Trophoblast cell (in vitro differentiated cells and primary cell): Measurements from ENCODE around the gene ZNF148.
A peak's percentile ranks its signal among the peaks of the same experiment; 100 is the strongest.
"Not testable (repeated sequence)": the region's sequence is repeated elsewhere in the genome, so short reads cannot be mapped to it uniquely, and the experiment has no call there.

Experiments used
- DNase-seq, 2 donors: peaks; one replicate each; pipeline ENCODE4 v3.0.0-alpha.2; 2016
- H2AFZ ChIP-seq: 2 replicates; pipeline ENCODE4 v1.6.1; 2013; ENCODE audit warnings: low read length, moderate library complexity, mild to moderate bottlenecking; ENCODE audit not compliant: insufficient read depth, poor library complexity
- H2AK5ac ChIP-seq: 2 replicates; pipeline ENCODE4 v1.6.1; 2013; ENCODE audit warnings: mild to moderate bottlenecking, low read length
- H2BK120ac ChIP-seq: 2 replicates; pipeline ENCODE4 v1.6.1; 2013; ENCODE audit warnings: low read length, mild to moderate bottlenecking, moderate library complexity; ENCODE audit not compliant: insufficient read depth, poor library complexity
- H2BK12ac ChIP-seq: 2 replicates; pipeline ENCODE4 v1.6.1; 2013; ENCODE audit warnings: mild to moderate bottlenecking, low read length, moderate library complexity
- H2BK5ac ChIP-seq: 2 replicates; pipeline ENCODE4 v1.6.1; 2013; ENCODE audit warnings: low read length, low read depth, moderate library complexity, mild to moderate bottlenecking; ENCODE audit not compliant: poor library complexity
- H3K14ac ChIP-seq: 2 replicates; pipeline ENCODE4 v1.6.1; 2013; ENCODE audit warnings: mild to moderate bottlenecking, low read length
- H3K18ac ChIP-seq: 2 replicates; pipeline ENCODE4 v1.6.1; 2013; ENCODE audit warnings: mild to moderate bottlenecking, low read length
- H3K23ac ChIP-seq: 2 replicates; pipeline ENCODE4 v1.6.1; 2013; ENCODE audit warnings: low read length
- H3K27ac ChIP-seq: 2 replicates; pipeline ENCODE4 v1.5.1; 2013; ENCODE audit warnings: low read depth, mild to moderate bottlenecking, inconsistent platforms, low read length, moderate library complexity
- H3K27me3 ChIP-seq: 2 replicates; pipeline ENCODE4 v1.6.1; 2013; ENCODE audit warnings: inconsistent platforms, mild to moderate bottlenecking, low read length, moderate library complexity; ENCODE audit not compliant: insufficient read depth
- H3K36me3 ChIP-seq, 2 experiments: 1 replicate in 1 of 2; 2 replicates in 1 of 2; pipeline ENCODE4 v1.6.1; 2013; ENCODE audit warnings: low read length in 2 of 2, mild to moderate bottlenecking in 2 of 2, moderate library complexity in 1 of 2; ENCODE audit not compliant: insufficient read depth in 2 of 2, control insufficient read depth in 1 of 2
- H3K4ac ChIP-seq: 2 replicates; pipeline ENCODE4 v1.6.1; 2013; ENCODE audit warnings: low read depth, mild to moderate bottlenecking, low read length, moderate library complexity
- H3K4me1 ChIP-seq, 2 experiments: 1 replicate in 1 of 2; 2 replicates in 1 of 2; pipeline ENCODE4 v1.6.1; 2013; ENCODE audit warnings: low read length in 2 of 2, mild to moderate bottlenecking in 2 of 2, moderate library complexity in 1 of 2; ENCODE audit not compliant: insufficient read depth in 2 of 2, control insufficient read depth in 1 of 2
- H3K4me2 ChIP-seq: 2 replicates; pipeline ENCODE4 v1.6.1; 2013; ENCODE audit warnings: inconsistent platforms, mild to moderate bottlenecking, low read length, moderate library complexity
- H3K4me3 ChIP-seq: 2 replicates; pipeline ENCODE4 v1.5.1; 2013; ENCODE audit warnings: mild to moderate bottlenecking, low read depth, low read length, inconsistent platforms
- H3K79me1 ChIP-seq: one replicate; pipeline ENCODE4 v1.6.1; 2013; ENCODE audit warnings: low read length
- H3K79me2 ChIP-seq: 2 replicates; pipeline ENCODE4 v1.6.1; 2013; ENCODE audit warnings: low read length, mild to moderate bottlenecking; ENCODE audit not compliant: control insufficient read depth, insufficient read depth, poor library complexity
- H3K9ac ChIP-seq: 2 replicates; pipeline ENCODE4 v1.6.1; 2013; ENCODE audit warnings: mild to moderate bottlenecking, low read length
- H3K9me3 ChIP-seq: 2 replicates; pipeline ENCODE4 v1.6.1; 2013; ENCODE audit warnings: low read depth, mild to moderate bottlenecking, control low read depth, inconsistent platforms, low read length; ENCODE audit not compliant: insufficient read depth
- H4K12ac ChIP-seq: 2 replicates; pipeline ENCODE4 v1.6.1; 2013; ENCODE audit warnings: low read depth, mild to moderate bottlenecking, low read length, moderate library complexity
- H4K8ac ChIP-seq: 2 replicates; pipeline ENCODE4 v1.6.1; 2013; ENCODE audit warnings: low read depth, mild to moderate bottlenecking, low read length, moderate library complexity
- H4K91ac ChIP-seq: one replicate; pipeline ENCODE4 v1.6.1; 2013; ENCODE audit warnings: low read depth, mild to moderate bottlenecking, low read length, moderate library complexity
- WGBS: extraction: QIAGEN DNeasy Blood & Tissue Kit; methylation state at CpG from one replicate; pipeline ENCODE4 v1.1.7; 2013; ENCODE audit warnings: missing lambda C conversion rate; ENCODE audit not compliant: insufficient read length, insufficient coverage; ENCODE audit errors: extremely low coverage; 5-methylcytosine and 5-hydroxymethylcytosine counted together

Gene ZNF148

GRCh38 chr3:125349556-125350165 is 25.5 kb downstream of the ZNF148 start:
- DNase-seq, result no peak
- no peak overlapping the region for H3K23ac ChIP-seq
- no peak overlapping the region for H2BK12ac ChIP-seq
- no peak overlapping the region for H3K4me2 ChIP-seq
- H3K79me2 ChIP-seq, result peaks cover 4% of the 10 kb centered on the region
- H4K8ac ChIP-seq, result no peak overlapping the region
- H3K79me1 ChIP-seq, result no peaks in the 10 kb centered on the region
- H3K27ac ChIP-seq, result no peak overlapping the region
- no peak overlapping the region for H3K4ac ChIP-seq
- no peaks in the 10 kb centered on the region for H3K36me3 ChIP-seq
- H2BK5ac ChIP-seq, result no peak overlapping the region
- H2BK120ac ChIP-seq, result no peak overlapping the region
- H3K4me3 ChIP-seq, result no peak overlapping the region
- no peak overlapping the region for H2AFZ ChIP-seq
- H2AK5ac ChIP-seq, result no peak overlapping the region
- no peaks in the 10 kb centered on the region for H3K27me3 ChIP-seq
- H3K18ac ChIP-seq, result no peak overlapping the region
- H4K12ac ChIP-seq, result no peak overlapping the region
- no peaks in the 10 kb centered on the region for H3K9me3 ChIP-seq
- no peak overlapping the region for H4K91ac ChIP-seq
- no peak overlapping the region for H3K9ac ChIP-seq
- H3K14ac ChIP-seq, result no peak overlapping the region
- H3K4me1 ChIP-seq, result no peaks in the 10 kb centered on the region

DNA sequence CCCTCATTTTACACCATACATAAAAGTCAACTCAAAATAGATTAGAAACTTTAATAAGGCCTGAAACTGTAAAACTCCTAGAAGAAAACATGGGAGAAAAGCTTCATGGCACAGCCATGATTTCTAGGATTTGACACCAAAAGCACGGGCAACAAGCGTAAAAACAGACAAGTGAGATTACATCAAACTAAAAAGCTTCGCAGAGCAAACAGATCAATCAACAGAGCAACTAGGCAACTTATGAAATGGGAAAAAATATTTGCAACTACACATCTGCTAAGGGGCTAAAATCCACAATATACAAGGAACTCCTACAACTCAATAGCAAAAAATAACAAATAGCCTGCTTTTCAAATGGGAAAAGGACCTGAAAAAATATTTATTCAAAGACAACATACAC is 26.1 kb downstream of the ZNF148 start:
- peaks cover 4% of the 10 kb centered on the region for H3K79me2 ChIP-seq
- no peak overlapping the region for H3K4me2 ChIP-seq
- H3K4me3 ChIP-seq, result no peak overlapping the region
- no peak overlapping the region for H4K12ac ChIP-seq
- no peak overlapping the region for H4K91ac ChIP-seq
- no peak overlapping the region for H3K14ac ChIP-seq
- no peak overlapping the region for H3K18ac ChIP-seq
- H3K9me3 ChIP-seq, result no peaks in the 10 kb centered on the region
- H3K23ac ChIP-seq, result no peak overlapping the region
- no peaks in the 10 kb centered on the region for H3K79me1 ChIP-seq
- H2AFZ ChIP-seq, result no peak overlapping the region
- no peak overlapping the region for H4K8ac ChIP-seq
- H3K27ac ChIP-seq, result no peak overlapping the region
- H3K36me3 ChIP-seq, result no peaks in the 10 kb centered on the region
- no peaks in the 10 kb centered on the region for H3K27me3 ChIP-seq
- DNase-seq, result no peak
- H3K9ac ChIP-seq, result no peak overlapping the region
- no peak overlapping the region for H3K4ac ChIP-seq
- WGBS, result no CpG with 5 or more reads among the region's 3 CpGs
- no peak overlapping the region for H2AK5ac ChIP-seq
- no peak overlapping the region for H2BK120ac ChIP-seq
- H3K4me1 ChIP-seq, result no peaks in the 10 kb centered on the region
- no peak overlapping the region for H2BK12ac ChIP-seq
- no peak overlapping the region for H2BK5ac ChIP-seq

DNA sequence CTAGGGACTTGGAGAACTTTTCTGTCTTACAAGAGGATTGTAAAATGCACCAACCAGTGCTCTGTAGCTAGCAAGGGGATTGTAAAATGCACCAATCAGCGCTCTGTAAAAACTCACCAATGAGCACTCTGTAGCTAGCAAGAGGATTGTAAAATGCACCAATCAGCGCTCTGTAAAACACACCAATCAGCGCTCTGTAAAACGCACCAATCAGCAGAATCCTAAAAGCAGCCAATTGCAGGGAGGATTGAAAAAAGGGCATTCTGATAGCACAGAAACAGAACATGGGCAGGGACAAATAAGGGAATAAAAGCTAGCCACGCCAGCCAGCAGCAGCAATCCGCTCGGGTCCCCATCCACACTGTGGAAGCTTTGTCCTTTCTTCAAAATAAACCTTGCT is 31.8 kb downstream of the ZNF148 start:
- not testable (repeated sequence) for H3K36me3 ChIP-seq, H2AFZ ChIP-seq, H3K4me2 ChIP-seq, H3K27me3 ChIP-seq, H3K4ac ChIP-seq, H2BK12ac ChIP-seq, H3K79me1 ChIP-seq, H3K14ac ChIP-seq, H3K23ac ChIP-seq, H4K8ac ChIP-seq, H3K4me3 ChIP-seq, H3K27ac ChIP-seq, H3K79me2 ChIP-seq, H2BK5ac ChIP-seq, H3K9me3 ChIP-seq, H2AK5ac ChIP-seq, H3K9ac ChIP-seq, H4K12ac ChIP-seq, DNase-seq, H3K18ac ChIP-seq, H3K4me1 ChIP-seq, H4K91ac ChIP-seq, H2BK120ac ChIP-seq
- WGBS, result no CpG with 5 or more reads among the region's 7 CpGs

- Histone ChIP-seq H3K27ac (no peak overlapping the region), H3K4ac (peak overlapping the region; percentile 64), H2AK5ac (no peak overlapping the region), H3K18ac (no peak overlapping the region), H2BK12ac (no peak overlapping the region), H2BK5ac (no peak overlapping the region), H3K79me1 (no peaks in the 10 kb centered on the region), H3K79me2 (peaks cover 3% of the 10 kb centered on the region), H3K27me3 (no peaks in the 10 kb centered on the region), H2AFZ (no peak overlapping the region), H4K12ac (no peak overlapping the region), H3K4me3 (no peak overlapping the region), H3K14ac (no peak overlapping the region), H2BK120ac (no peak overlapping the region), H4K91ac (no peak overlapping the region), H4K8ac (no peak overlapping the region), H3K4me1 (no peaks in the 10 kb centered on the region), H3K4me2 (no peak overlapping the region), H3K23ac (no peak overlapping the region), H3K36me3 (no peaks in the 10 kb centered on the region), H3K9ac (no peak overlapping the region), H3K9me3 (no peaks in the 10 kb centered on the region)
- WGBS, result no CpG with 5 or more reads among the region's 2 CpGs
- no peak for DNase-seq
These were observed 35.0 kb downstream of the ZNF148 start for GRCh38 chr3:125340121-125340520.
